Naive thymus-derived CD8-positive, alpha-beta T cell (primary cell): Measurements from ENCODE around the gene TMEM201. TPM values are rescaled to one million over a fixed set of nuclear protein-coding genes. Genes with fewer than 3 reads are reported as not detected.

ENCODE experiments used
- ATAC-seq, 2 donors: fragments of 150-1000 bp; cut with Tn5 transposase in 1 of 2; sonication (Bioruptor Pico), chemical (Tn5 transposase) in 1 of 2; 1 replicate in 1 of 2; 2 replicates in 1 of 2; pipeline ENCODE4 v1.10.0; 2021; ENCODE audit warnings: mild to moderate bottlenecking in 2 of 2, moderate library complexity in 2 of 2
- POLR2A ChIA-PET: fragments of 350-600 bp; sonication (Branson Sonifier 250); formaldehyde crosslinking; loops from one replicate; lab custom pipeline; 2021; ENCODE audit warnings: antibody characterized with exemption; lab: Charles Lee
- DNase-seq, 10 donors: peaks; one replicate each; pipeline versions ENCODE4 v3.0.0 to v3.0.0-alpha.2; 2020 to 2022
- H3K27ac Mint-ChIP-seq, 10 donors: one replicate each; pipeline ENCODE4 v1.8.0; 2020 to 2022; ENCODE audit warnings: mild to moderate bottlenecking in 10 of 10, mixed read lengths in 10 of 10, moderate library complexity in 4 of 10, inconsistent platforms in 1 of 10
- H3K27me3 Mint-ChIP-seq, 5 donors: one replicate each; pipeline ENCODE4 v1.8.0; 2021 to 2022; ENCODE audit warnings: mixed read lengths in 5 of 5
- H3K36me3 Mint-ChIP-seq, 3 donors: one replicate each; pipeline ENCODE4 v1.8.0; 2020 to 2022; ENCODE audit warnings: mixed read lengths in 3 of 3, mild to moderate bottlenecking in 2 of 3, inconsistent platforms in 1 of 3
- H3K4me1 Mint-ChIP-seq, 4 donors: one replicate each; pipeline ENCODE4 v1.8.0; 2021 to 2022; ENCODE audit warnings: mixed read lengths in 4 of 4
- H3K4me3 Mint-ChIP-seq, 10 donors: one replicate each; pipeline ENCODE4 v1.8.0; 2020 to 2022; ENCODE audit warnings: mild to moderate bottlenecking in 10 of 10, mixed read lengths in 10 of 10, moderate library complexity in 6 of 10, inconsistent platforms in 1 of 10
- H3K9me3 Mint-ChIP-seq, 9 donors: one replicate each; pipeline ENCODE4 v1.8.0; 2020 to 2022; ENCODE audit warnings: mixed read lengths in 9 of 9, mild to moderate bottlenecking in 3 of 9, inconsistent platforms in 1 of 9, moderate library complexity in 1 of 9
- polyA plus RNA-seq, 3 donors: library from polyadenylated mRNA; unstranded; fragments of 300-500 nt; fragmentation: Illumina TruSeq; gene quantifications; one replicate each; pipeline ENCODE4 v1.2.3, GENCODE V29; 2021
- total RNA-seq, 8 experiments: library from RNA in 2 of 8; stranded (reverse) in 2 of 8; gene quantifications; one replicate each; pipeline ENCODE4 v1.2.3 and lab custom pipeline; 2021 to 2026

The TMEM201 gene
- total and polyA plus RNA-seq, 5 experiments from 2014 or later, result 0.73 to 9.2 (median 2.2) TPM

- Mint-ChIP-seq H3K36me3 (peaks cover 6 to 48% (median 10%) of the 10 kb centered on the region in 3 donors), H3K27me3 (no peaks in the 10 kb centered on the region), H3K9me3 (no peaks in the 10 kb centered on the region), H3K4me1 (peaks cover 31 to 85% (median 72%) of the 10 kb centered on the region in 4 donors), H3K4me3 (peak overlapping the region; percentile 90 to 100 (median 96)), H3K27ac (peak overlapping the region; percentile 91 to 100 (median 97))
- POLR2A ChIA-PET, result interaction anchor here (1.0 to 28.5 kb wide), 4 partner anchors 28 to 230 kb away, joined by 3 to 1921 read pairs (median 698); partner anchors contain the start of gene PIK3CD
- DNase-seq (peak in 1 of 10 donors; percentile 27), ATAC-seq (no peak)
These were observed 42.9 kb downstream of the TMEM201 start for GRCh38 chr1:9631613-9632012.

DNA sequence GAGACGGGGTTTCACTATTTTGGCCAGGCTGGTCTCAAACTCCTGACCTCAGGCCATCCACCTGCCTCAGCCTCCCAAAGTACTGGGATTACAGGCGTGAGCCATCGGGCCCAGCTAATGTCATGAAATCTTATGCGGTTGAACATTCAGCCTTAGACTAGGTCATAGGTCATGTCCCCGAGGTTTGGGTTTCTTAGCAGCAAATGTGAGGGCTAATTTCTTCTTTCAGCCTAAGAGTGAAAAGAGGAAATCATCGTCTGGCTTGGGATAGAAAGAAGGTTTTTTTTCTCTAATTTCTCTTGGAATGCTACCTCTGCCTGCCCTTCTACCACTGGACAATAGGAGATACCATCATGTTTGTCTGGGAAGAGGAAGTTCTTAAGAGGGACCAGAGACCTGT, 44.8 kb downstream of the TMEM201 start:
- DNase-seq (no peak), ATAC-seq (no peak)
- peak overlapping the region; percentile 91 to 100 (median 95) for H3K27ac Mint-ChIP-seq
- no peaks in the 10 kb centered on the region for H3K27me3 Mint-ChIP-seq
- H3K4me3 Mint-ChIP-seq, result peak overlapping the region; percentile 90 to 100 (median 96)
- H3K9me3 Mint-ChIP-seq, result peaks cover 0 to 3% (median 0%) of the 10 kb centered on the region in 9 donors
- H3K4me1 Mint-ChIP-seq, result peaks cover 32 to 84% (median 74%) of the 10 kb centered on the region in 4 donors
- peaks cover 6 to 62% (median 20%) of the 10 kb centered on the region in 3 donors for H3K36me3 Mint-ChIP-seq
- POLR2A ChIA-PET, result interaction anchor here (0.8 to 28.5 kb wide), 4 partner anchors 26 to 90 kb away, joined by 3 to 1921 read pairs (median 622); partner anchors contain the start of gene PIK3CD

DNA sequence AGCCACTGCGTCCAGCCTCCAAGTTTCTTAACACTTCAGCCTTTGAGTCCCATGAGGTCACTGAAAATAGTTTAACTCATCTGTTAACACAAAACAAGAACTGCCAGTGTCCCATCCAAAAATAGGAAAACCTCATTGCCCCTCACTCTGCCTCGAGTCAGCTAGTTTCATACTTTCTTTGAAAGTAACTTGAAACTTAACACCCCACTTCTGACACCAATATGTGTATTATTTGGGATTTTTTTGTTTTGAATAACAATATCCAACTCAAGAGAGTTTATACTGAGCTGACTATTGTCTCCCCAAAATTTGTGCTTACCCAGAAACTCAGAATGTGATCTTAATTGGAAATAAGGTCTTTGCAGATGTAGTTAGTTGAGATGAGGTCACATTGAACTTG, 45.9 kb downstream of the TMEM201 start:
- POLR2A ChIA-PET, result interaction anchor here (0.7 to 28.5 kb wide), 5 partner anchors 25 to 95 kb away, joined by 3 to 1921 read pairs (median 12); partner anchors contain the start of gene PIK3CD
- H3K4me3 Mint-ChIP-seq, result peak overlapping the region; percentile 44 to 100 (median 93)
- peaks cover 0 to 3% (median 0%) of the 10 kb centered on the region in 9 donors for H3K9me3 Mint-ChIP-seq
- H3K36me3 Mint-ChIP-seq, result peaks cover 6 to 68% (median 24%) of the 10 kb centered on the region in 3 donors
- no peak for ATAC-seq
- H3K27ac Mint-ChIP-seq, result peak overlapping the region; percentile 89 to 100 (median 93)
- DNase-seq, result no peak
- peaks cover 34 to 90% (median 79%) of the 10 kb centered on the region in 4 donors for H3K4me1 Mint-ChIP-seq
- H3K27me3 Mint-ChIP-seq, result no peaks in the 10 kb centered on the region

DNA sequence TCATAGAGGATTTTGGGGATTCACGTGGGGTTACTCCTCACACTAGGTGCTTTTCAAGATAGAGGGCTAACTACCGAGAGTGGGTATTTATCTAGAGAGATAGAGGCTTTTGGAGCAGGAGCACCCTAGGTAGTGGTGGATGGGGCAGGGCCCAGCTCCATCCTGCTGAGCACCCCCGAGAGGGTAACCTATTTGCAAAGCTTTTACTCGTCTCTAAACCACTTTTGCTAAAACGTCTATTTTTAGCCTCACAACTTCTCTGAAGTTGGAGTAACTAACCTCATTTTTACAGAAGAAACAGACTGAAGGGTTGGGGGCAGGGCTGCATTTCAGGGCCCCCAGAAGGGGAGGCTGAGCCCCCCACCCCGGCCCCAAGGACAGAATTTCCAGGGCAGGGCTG, 50.5 kb downstream of the TMEM201 start:
- Mint-ChIP-seq H3K27ac (peak overlapping the region; percentile 89 to 95 (median 92)), H3K9me3 (peaks cover 0 to 3% (median 0%) of the 10 kb centered on the region in 9 donors), H3K27me3 (no peaks in the 10 kb centered on the region), H3K36me3 (peaks cover 3 to 66% (median 21%) of the 10 kb centered on the region in 3 donors), H3K4me3 (peak overlapping the region; percentile 65 to 86 (median 76)), H3K4me1 (peaks cover 45 to 89% (median 85%) of the 10 kb centered on the region in 4 donors)
- DNase-seq (peak in 1 of 10 donors; percentile 33), ATAC-seq (peak; percentile 51 to 58)
- POLR2A ChIA-PET, result interaction anchor here (0.7 to 46.7 kb wide), 6 partner anchors 5 to 267 kb away, joined by 5 to 1921 read pairs (median 42); partner anchors contain the start of gene PIK3CD

GRCh38 chr1:9643351-9644256, 54.9 kb downstream of the TMEM201 start:
- Mint-ChIP-seq H3K36me3 (peaks cover 3 to 33% (median 8%) of the 10 kb centered on the region in 3 donors), H3K4me1 (peaks cover 35 to 83% (median 79%) of the 10 kb centered on the region in 4 donors), H3K9me3 (no peaks in the 10 kb centered on the region), H3K27ac (peak overlapping the region; percentile 82 to 95 (median 92)), H3K4me3 (peak overlapping the region; percentile 59 to 84 (median 76)), H3K27me3 (no peaks in the 10 kb centered on the region)
- peak; percentile 48 to 64 for ATAC-seq
- POLR2A ChIA-PET, result interaction anchor here (0.6 to 46.7 kb wide), 11 partner anchors 10 to 141 kb away, joined by 3 to 1921 read pairs (median 7); partner anchors contain the start of gene PIK3CD
- DNase-seq, result peak in 3 of 10 donors; percentile 18 to 55 (median 41)

- Mint-ChIP-seq H3K36me3 (peaks cover 0 to 13% (median 4%) of the 10 kb centered on the region in 3 donors), H3K27me3 (no peaks in the 10 kb centered on the region), H3K9me3 (no peaks in the 10 kb centered on the region), H3K4me1 (peaks cover 25 to 82% (median 80%) of the 10 kb centered on the region in 4 donors), H3K27ac (peak overlapping the region; percentile 58 to 95 (median 90)), H3K4me3 (peak overlapping the region in 8 of 10 donors; percentile 14 to 62 (median 49))
- no peak for ATAC-seq
- no peak for DNase-seq
- POLR2A ChIA-PET, result interaction anchor here (1.1 to 46.7 kb wide), 7 partner anchors 12 to 75 kb away, joined by 3 to 1921 read pairs (median 41); partner anchors contain the start of gene PIK3CD
These were observed 57.3 kb downstream of the TMEM201 start for GRCh38 chr1:9646037-9646436.

- peak overlapping the region in 8 of 10 donors; percentile 14 to 95 (median 44) for H3K4me3 Mint-ChIP-seq
- H3K36me3 Mint-ChIP-seq, result peaks cover 2 to 4% (median 4%) of the 10 kb centered on the region in 3 donors
- DNase-seq (peak in 1 of 10 donors; percentile 37), ATAC-seq (no peak)
- peaks cover 0 to 2% (median 0%) of the 10 kb centered on the region in 9 donors for H3K9me3 Mint-ChIP-seq
- POLR2A ChIA-PET, result interaction anchor here (23.2 to 46.7 kb wide), 3 partner anchors 11 to 64 kb away, joined by 811 to 1921 read pairs (median 1921); partner anchors contain the start of gene PIK3CD
- H3K27me3 Mint-ChIP-seq, result no peaks in the 10 kb centered on the region
- H3K4me1 Mint-ChIP-seq, result peaks cover 21 to 77% (median 72%) of the 10 kb centered on the region in 4 donors
- H3K27ac Mint-ChIP-seq, result peak overlapping the region in 9 of 10 donors; percentile 49 to 99 (median 83)
These were observed 59.5 kb downstream of the TMEM201 start for GRCh38 chr1:9648171-9648570.

GRCh38 chr1:9649769-9650168, 61.1 kb downstream of the TMEM201 start:
- H3K4me3 Mint-ChIP-seq, result peak overlapping the region; percentile 6 to 100 (median 99)
- peaks cover 23 to 77% (median 75%) of the 10 kb centered on the region in 4 donors for H3K4me1 Mint-ChIP-seq
- peak overlapping the region; percentile 17 to 99 (median 88) for H3K27ac Mint-ChIP-seq
- H3K27me3 Mint-ChIP-seq, result no peaks in the 10 kb centered on the region
- DNase-seq (no peak), ATAC-seq (no peak)
- peaks cover 4 to 8% (median 5%) of the 10 kb centered on the region in 3 donors for H3K36me3 Mint-ChIP-seq
- peaks cover 0 to 2% (median 0%) of the 10 kb centered on the region in 9 donors for H3K9me3 Mint-ChIP-seq
- POLR2A ChIA-PET, result interaction anchor here (13.4 to 46.7 kb wide), 4 partner anchors 16 to 62 kb away, joined by 284 to 1921 read pairs (median 557); no protein-coding TSS in a partner anchor

DNA sequence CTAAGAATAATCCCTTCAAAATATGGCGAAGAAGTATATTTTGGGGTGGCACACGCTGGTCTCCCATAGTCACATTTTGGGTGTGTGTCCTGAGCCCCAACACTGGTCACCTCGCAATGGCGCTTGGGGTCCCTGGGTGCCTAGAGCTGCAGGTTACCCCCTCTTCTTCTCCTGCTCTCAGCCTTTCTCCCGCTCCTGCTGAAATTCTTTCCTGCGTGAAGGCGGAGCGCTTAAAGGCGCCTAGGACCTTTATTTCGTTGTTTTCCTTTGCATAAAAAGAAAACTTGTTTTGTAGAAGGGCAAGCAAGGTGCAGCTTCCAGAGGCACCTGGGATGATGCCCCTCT, 62.5 kb downstream of the TMEM201 start:
- H3K4me1 Mint-ChIP-seq, result peaks cover 28 to 85% (median 79%) of the 10 kb centered on the region in 4 donors
- peak overlapping the region; percentile 97 to 100 (median 99) for H3K27ac Mint-ChIP-seq
- H3K9me3 Mint-ChIP-seq, result peaks cover 0 to 2% (median 0%) of the 10 kb centered on the region in 9 donors
- POLR2A ChIA-PET, result interaction anchor here (1.0 to 46.7 kb wide), 12 partner anchors 9 to 173 kb away, joined by 3 to 1921 read pairs (median 12); partner anchors contain the start of gene CLSTN1
- ATAC-seq (no peak), DNase-seq (no peak)
- no peaks in the 10 kb centered on the region for H3K27me3 Mint-ChIP-seq
- peak overlapping the region; percentile 95 to 100 (median 100) for H3K4me3 Mint-ChIP-seq
- peaks cover 4 to 8% (median 5%) of the 10 kb centered on the region in 3 donors for H3K36me3 Mint-ChIP-seq

DNA sequence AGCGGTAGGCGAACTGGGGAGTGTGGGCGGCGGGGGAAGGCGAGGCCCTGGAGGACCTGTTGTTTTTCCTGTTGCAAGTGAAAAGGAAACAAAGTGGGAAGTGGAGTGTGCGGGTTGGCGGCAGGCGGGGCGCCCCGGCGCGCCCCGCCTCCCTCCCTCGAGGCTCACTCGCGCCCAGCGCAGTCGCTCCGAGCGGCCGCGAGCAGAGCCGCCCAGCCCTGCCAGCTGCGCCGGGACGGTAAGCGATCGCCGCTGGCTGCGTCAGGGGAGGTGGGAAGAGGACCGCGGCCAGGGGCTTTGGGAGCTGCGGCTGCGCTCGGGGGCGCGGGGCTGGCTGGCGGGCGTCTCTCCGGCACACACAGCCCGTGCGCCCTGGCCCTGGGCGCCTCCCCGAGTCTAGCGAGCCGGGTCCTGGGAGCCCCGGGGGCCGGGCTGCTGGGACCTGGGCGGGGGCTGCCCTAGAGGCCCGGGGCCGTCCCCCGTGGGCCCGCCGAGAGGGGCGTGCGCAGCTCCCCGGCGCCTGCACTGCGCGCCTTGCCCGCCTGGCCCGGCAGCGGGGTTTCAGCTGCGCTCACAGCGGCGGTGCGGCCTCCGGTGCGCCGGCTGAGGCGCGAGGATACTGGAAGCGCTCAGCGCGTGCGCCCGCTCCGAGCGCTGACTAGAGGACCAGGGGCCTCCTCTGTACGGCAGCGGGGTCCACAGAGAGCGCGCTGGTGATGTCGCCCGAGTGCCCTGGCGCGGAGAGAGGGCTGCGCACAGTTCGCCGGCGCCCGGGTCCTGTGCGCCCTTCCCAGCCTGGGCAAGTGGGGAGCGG, 63.1 kb downstream of the TMEM201 start, which contains the start of gene PIK3CD:
Gene PIK3CD (plus strand): TSS at position 167 of the 814 bp plus-strand sequence. CDS start 58,725 bp downstream, outside the sequence.
- DNase-seq, result peak in 8 of 10 donors; percentile 23 to 52 (median 36)
- peak within 1 kb of the TSS; percentile 95 to 100 (median 100) for H3K4me3 Mint-ChIP-seq
- ATAC-seq, result peak; percentile 24 to 44
- H3K36me3 Mint-ChIP-seq, result peaks cover 4 to 7% (median 5%) of the 10 kb centered on the region in 3 donors
- H3K27me3 Mint-ChIP-seq, result no peaks in the 10 kb centered on the region
- peaks cover 0 to 2% (median 0%) of the 10 kb centered on the region in 9 donors for H3K9me3 Mint-ChIP-seq
- POLR2A ChIA-PET, result interaction anchor here (0.8 to 46.7 kb wide), 14 partner anchors 8 to 172 kb away, joined by 3 to 1921 read pairs (median 9); partner anchors contain the start of gene CLSTN1
- H3K4me1 Mint-ChIP-seq, result peaks cover 24 to 82% (median 79%) of the 10 kb centered on the region in 4 donors
- peak within 1 kb of the TSS; percentile 97 to 100 (median 99) for H3K27ac Mint-ChIP-seq
